CD4-positive, alpha-beta T cell (primary cell): ENCODE data around the gene PDE9A. TPM values are rescaled to one million over a fixed set of nuclear protein-coding genes. Genes with fewer than 3 reads are reported as not detected.

Experiments used
- ATAC-seq: fragments of 200-7000 bp; cut with Tn5 transposase; one replicate; pipeline ENCODE4 v1.10.0; 2022; ENCODE audit warnings: mild to moderate bottlenecking; ENCODE audit not compliant: poor library complexity
- CTCF ChIA-PET: fragments of 350-600 bp; sonication (Branson Sonifier 250); formaldehyde crosslinking; loops from one replicate; lab custom pipeline; 2021; ENCODE audit warnings: antibody characterized with exemption, inconsistent platforms; lab: Charles Lee
- POLR2A ChIA-PET: fragments of 350-600 bp; sonication (Branson Sonifier 250); formaldehyde crosslinking; loops from one replicate; lab custom pipeline; 2021; ENCODE audit warnings: antibody characterized with exemption, inconsistent platforms; lab: Charles Lee
- DNase-seq, 14 experiments: peaks; one replicate each; pipeline ENCODE4 v3.0.0-alpha.2; 2013 to 2020; ENCODE audit warnings: mixed read lengths in 2 of 14
- H3K27ac ChIP-seq, 2 donors: one replicate each; pipeline versions ENCODE4 v1.5.1 to v1.7.0; 2013; ENCODE audit warnings: low read length in 2 of 2, low read depth in 1 of 2, mild to moderate bottlenecking in 1 of 2
- H3K27me3 ChIP-seq, 2 experiments: 1 replicate in 1 of 2; 2 replicates in 1 of 2; pipeline versions ENCODE4 v1.6.1 to v1.7.0; 2013; ENCODE audit warnings: low read length in 2 of 2, control low read depth in 1 of 2, mild to moderate bottlenecking in 1 of 2, moderate library complexity in 1 of 2; ENCODE audit not compliant: insufficient read depth in 2 of 2, control insufficient read depth in 1 of 2
- H3K36me3 ChIP-seq: one replicate; pipeline ENCODE4 v1.6.1; 2013; ENCODE audit warnings: low read length, control low read depth; ENCODE audit not compliant: insufficient read depth
- H3K4me1 ChIP-seq: one replicate; pipeline ENCODE4 v1.6.1; 2013; ENCODE audit warnings: low read length, control low read depth; ENCODE audit not compliant: insufficient read depth
- H3K4me3 ChIP-seq: one replicate; pipeline ENCODE4 v1.5.1; 2013; ENCODE audit warnings: mild to moderate bottlenecking, low read length, moderate library complexity
- H3K9me3 ChIP-seq, 2 experiments: 1 replicate in 1 of 2; 2 replicates in 1 of 2; pipeline versions ENCODE4 v1.6.1 to v1.7.0; 2013; ENCODE audit warnings: low read length in 2 of 2, mild to moderate bottlenecking in 2 of 2, control low read depth in 1 of 2, moderate library complexity in 1 of 2; ENCODE audit not compliant: control insufficient read depth in 1 of 2, insufficient read depth in 1 of 2
- H3K27ac Mint-ChIP-seq: one replicate; pipeline ENCODE4 v1.8.0; 2020; ENCODE audit warnings: mixed read lengths
- H3K27me3 Mint-ChIP-seq: one replicate; pipeline ENCODE4 v1.8.0; 2021; ENCODE audit warnings: mixed read lengths
- H3K36me3 Mint-ChIP-seq: one replicate; pipeline ENCODE4 v1.8.0; 2021; ENCODE audit warnings: low read depth, mixed read lengths
- H3K4me1 Mint-ChIP-seq: one replicate; pipeline ENCODE4 v1.8.0; 2021; ENCODE audit warnings: low read depth, mixed read lengths
- H3K4me3 Mint-ChIP-seq: one replicate; pipeline ENCODE4 v1.8.0; 2020; ENCODE audit warnings: mild to moderate bottlenecking, mixed read lengths
- H3K9me3 Mint-ChIP-seq: one replicate; pipeline ENCODE4 v1.8.0; 2020; ENCODE audit warnings: mixed read lengths
- CTCF ChIP-seq: fragments of 200-600 bp; IDR thresholded peaks from one replicate; pipeline ENCODE4 v1.8.0; 2022; ENCODE audit warnings: antibody characterized with exemption, mild to moderate bottlenecking
- intact Hi-C, 2 experiments: fragments of 100-400 bp; cut with DNase I in 1 of 2; cut with micrococcal nuclease in 1 of 2; formaldehyde crosslinking; loops; one replicate each; pipeline versions ENCODE4 v1.15.1 to v1.9.0; 2023 to 2025; cut with DNase I, micrococcal nuclease
- total RNA-seq, 174 experiments: library from RNA in 2 of 174; stranded (reverse) in 2 of 174; gene quantifications; one replicate each; pipeline ENCODE4 v1.2.3 and lab custom pipeline; 2021 to 2026

PDE9A gene
- total RNA-seq, 2 experiments from 2014 or later, result 12.6 to 13.2 TPM

- CTCF ChIA-PET, result no interaction called here
- no peaks in the 10 kb centered on the region for H3K9me3 ChIP-seq
- no peak overlapping the region for H3K4me3 ChIP-seq
- Mint-ChIP-seq H3K4me3 (no peak overlapping the region), H3K27me3 (no peaks in the 10 kb centered on the region), H3K36me3 (peaks cover 31% of the 10 kb centered on the region), H3K27ac (no peak overlapping the region), H3K9me3 (no peaks in the 10 kb centered on the region), H3K4me1 (no peaks in the 10 kb centered on the region)
- H3K4me1 ChIP-seq, result no peaks in the 10 kb centered on the region
- no peaks in the 10 kb centered on the region for H3K27me3 ChIP-seq
- no peak overlapping the region for H3K27ac ChIP-seq
- TF ChIP-seq CTCF, result no peak
- intact Hi-C loops, result no loop called here
- ATAC-seq (no peak), DNase-seq (no peak)
- POLR2A ChIA-PET, result interaction anchor here (1.2 kb wide), 1 partner anchor 11 kb away, joined by 4 read pairs; no protein-coding TSS in a partner anchor
- no peaks in the 10 kb centered on the region for H3K36me3 ChIP-seq
These were observed 41.6 kb downstream of the PDE9A start for GRCh38 chr21:42694751-42695696.

GRCh38 chr21:42695697-42696380 is 42.4 kb downstream of the PDE9A start:
- Mint-ChIP-seq H3K36me3 (peaks cover 39% of the 10 kb centered on the region), H3K27ac (no peak overlapping the region), H3K4me1 (no peaks in the 10 kb centered on the region), H3K9me3 (no peaks in the 10 kb centered on the region), H3K27me3 (no peaks in the 10 kb centered on the region), H3K4me3 (no peak overlapping the region)
- no peak for TF ChIP-seq CTCF
- no peak for DNase-seq
- Histone ChIP-seq H3K9me3 (no peaks in the 10 kb centered on the region), H3K4me3 (no peak overlapping the region), H3K27ac (no peak overlapping the region), H3K4me1 (no peaks in the 10 kb centered on the region), H3K36me3 (no peaks in the 10 kb centered on the region), H3K27me3 (no peaks in the 10 kb centered on the region)
- ATAC-seq, result no peak
- ChIA-PET POLR2A (interaction anchor here (1.2 kb wide), 1 partner anchor 12 kb away, joined by 4 read pairs; no protein-coding TSS in a partner anchor), CTCF (no interaction called here)
- intact Hi-C loops, result no loop called here

- H3K9me3 ChIP-seq, result no peaks in the 10 kb centered on the region
- no peaks in the 10 kb centered on the region for H3K27me3 ChIP-seq
- ChIA-PET CTCF (no interaction called here), POLR2A (no interaction called here)
- H3K4me3 ChIP-seq, result no peak overlapping the region
- Mint-ChIP-seq H3K27me3 (no peaks in the 10 kb centered on the region), H3K4me1 (no peaks in the 10 kb centered on the region), H3K36me3 (peaks cover 45% of the 10 kb centered on the region), H3K4me3 (no peak overlapping the region), H3K9me3 (no peaks in the 10 kb centered on the region), H3K27ac (no peak overlapping the region)
- intact Hi-C loops, result no loop called here
- TF ChIP-seq CTCF, result no peak
- no peak overlapping the region for H3K27ac ChIP-seq
- ATAC-seq, result no peak
- DNase-seq, result no peak
- H3K36me3 ChIP-seq, result no peaks in the 10 kb centered on the region
- no peaks in the 10 kb centered on the region for H3K4me1 ChIP-seq
These were observed 43.1 kb downstream of the PDE9A start for GRCh38 chr21:42696501-42697040.
